NCI-H446 treated with DMSO at 0.1 percent for 48 hours (cell line): ENCODE results near the gene GRK3.

ENCODE experiments used
- DNase-seq: peaks from one replicate; lab custom pipeline; 2025; lab: John Stamatoyannopoulos, UW

The GRK3 gene

DNA sequence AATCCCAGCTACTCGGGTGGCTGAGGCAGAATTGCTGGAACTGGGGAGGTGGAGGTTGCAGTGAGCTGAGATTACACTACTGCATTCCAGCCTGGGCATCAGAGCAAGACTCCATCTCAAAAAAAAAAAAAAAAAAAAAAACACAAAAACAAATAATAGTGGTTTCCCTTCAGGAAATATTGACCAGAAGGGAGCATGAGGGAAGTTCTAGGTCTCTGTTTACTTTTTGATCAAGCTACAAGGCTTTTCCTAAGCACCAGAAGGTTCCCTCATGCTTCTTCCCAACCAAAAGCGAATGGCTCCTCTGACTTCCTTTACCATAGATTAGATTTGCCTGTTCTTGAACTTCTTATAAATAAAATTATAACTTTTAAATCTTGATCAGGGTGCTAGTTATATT is 195.8 kb downstream of the GRK3 start:
- DNase-seq, result no peak

DNA sequence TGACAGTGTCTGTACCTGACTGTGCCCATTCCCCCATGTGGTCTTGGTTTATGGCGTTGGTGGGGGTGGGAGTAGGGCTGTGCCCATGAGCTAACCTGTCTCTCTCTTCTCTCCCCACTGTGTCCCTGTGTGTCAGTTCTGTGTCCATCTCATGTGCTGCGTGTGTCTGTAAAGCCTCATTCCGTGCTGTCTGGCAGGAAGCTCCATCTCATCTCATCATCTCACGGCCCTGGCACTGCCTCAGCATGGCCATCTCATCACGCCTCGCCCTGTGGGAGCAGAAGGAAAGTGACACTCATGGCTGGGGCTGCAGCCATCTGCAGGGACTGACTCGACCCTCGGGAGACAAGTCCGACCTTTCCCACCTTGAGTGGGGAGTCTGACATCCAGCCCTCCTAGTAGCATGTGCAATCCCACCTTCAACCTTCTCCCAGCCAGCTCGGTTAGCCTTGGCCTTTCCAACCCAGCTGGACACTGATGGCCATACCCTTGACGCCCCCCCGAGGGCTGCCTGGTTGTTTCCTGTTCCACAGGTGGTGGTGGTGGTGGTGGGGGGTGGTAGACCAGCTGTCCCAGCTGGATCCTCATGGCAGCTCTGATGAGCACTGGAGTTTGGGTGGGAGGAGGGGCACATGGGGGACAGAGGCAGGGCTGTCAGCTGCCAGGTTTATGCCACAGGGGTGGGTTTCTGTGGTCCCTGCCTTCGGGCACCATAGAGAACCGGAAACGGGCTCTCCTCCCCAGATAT is 196.5 kb downstream of the GRK3 start:
- no peak for DNase-seq

DNA sequence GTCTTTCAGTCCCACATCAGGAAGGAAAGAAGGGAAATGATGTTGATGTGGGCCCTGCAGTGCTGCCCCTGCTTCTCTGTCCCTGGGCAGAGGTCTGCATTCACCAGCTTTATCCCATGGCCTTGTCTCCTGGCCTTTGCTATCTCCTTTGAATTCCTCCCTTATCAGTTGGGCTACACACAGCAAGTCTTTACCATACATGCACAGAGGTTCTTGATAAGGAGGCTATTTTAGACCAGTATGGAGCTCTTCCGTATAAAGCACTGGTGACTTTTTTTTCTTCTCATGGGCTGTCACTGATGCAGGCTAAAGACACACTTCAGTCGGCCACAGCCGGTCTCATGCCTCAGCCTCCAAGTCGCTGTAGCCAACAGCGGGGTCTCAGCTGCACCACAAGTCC is 197.7 kb downstream of the GRK3 start:
- DNase-seq, result no peak

DNA sequence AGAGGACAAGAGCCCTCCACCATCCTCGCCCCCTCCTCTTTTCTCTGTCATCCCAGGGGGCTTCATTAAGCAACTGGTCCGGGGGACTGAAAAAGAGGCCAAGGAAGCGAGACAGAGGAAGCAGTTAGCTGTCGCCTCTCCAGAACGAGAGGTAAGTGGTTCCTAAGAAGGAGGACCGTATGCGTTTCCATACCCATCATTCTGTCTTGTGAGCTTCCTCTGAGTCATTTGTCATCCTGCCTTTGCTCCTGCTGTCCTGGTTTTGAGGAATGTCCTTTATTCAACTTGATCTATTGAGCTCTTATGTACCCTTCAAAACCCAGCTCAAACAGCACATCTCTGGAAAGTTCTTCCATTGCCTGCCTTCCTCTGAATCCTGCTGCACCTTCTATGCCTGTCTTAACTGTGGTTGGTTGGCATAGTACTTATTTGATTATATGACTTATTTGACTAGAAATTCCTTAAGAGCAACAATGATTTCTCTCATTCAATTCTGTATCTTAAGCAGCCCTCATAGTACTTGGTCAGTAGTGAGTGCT is 198.8 kb downstream of the GRK3 start:
- DNase-seq, result no peak

DNA sequence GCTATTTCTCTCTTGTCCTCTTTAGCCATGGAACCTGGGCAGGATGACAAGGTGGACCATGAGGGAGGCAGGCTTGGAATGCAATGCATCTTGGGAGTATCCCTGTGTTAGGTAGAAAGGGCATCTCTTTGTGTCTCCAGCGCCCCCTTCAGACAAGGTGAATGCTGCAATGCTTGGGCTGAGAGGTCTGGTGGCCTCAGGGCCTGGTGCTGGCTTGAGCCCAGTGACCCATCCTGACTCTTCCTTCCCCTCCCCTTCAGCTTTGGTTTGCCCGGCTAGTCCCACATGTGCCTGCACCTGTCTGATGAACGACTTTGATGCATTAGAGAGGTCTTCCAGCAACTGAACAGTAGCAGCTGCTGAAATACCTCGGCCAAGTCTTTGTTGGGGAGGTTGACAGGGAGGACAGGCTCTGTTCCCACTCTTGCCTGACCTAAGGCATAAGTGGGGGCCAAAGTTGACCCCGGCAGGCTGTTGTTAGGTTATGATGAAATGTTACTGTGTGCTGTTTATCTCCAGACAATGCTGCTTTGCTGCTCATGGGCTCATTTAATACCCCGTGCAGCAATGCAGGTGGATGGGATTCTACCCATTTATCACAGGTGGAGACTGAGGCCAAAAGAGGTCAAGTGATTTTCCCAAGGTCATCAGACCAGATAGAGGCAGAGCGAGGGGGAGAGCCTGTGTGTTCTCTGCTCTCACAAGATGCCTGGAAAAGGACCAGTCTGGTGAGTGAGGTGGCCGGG is 200.0 kb downstream of the GRK3 start:
- DNase-seq, result no peak

DNA sequence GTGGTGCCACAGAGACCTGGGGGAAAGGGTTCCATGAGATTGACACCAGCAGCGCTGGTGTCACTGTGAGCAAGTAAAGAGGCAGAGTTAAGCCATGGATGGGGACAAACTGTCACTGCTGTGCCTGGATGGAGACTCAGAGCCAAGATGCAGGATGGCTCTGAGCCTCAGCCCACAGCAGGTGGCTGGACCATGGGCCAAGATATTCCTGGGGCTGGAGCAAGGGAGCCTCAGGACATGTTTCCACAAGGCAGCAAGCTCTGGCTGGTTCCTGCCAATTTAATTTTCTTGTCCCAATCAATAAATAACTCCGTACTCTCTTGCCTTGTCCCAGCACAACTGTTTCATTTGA is 200.5 kb downstream of the GRK3 start:
- DNase-seq, result no peak

DNA sequence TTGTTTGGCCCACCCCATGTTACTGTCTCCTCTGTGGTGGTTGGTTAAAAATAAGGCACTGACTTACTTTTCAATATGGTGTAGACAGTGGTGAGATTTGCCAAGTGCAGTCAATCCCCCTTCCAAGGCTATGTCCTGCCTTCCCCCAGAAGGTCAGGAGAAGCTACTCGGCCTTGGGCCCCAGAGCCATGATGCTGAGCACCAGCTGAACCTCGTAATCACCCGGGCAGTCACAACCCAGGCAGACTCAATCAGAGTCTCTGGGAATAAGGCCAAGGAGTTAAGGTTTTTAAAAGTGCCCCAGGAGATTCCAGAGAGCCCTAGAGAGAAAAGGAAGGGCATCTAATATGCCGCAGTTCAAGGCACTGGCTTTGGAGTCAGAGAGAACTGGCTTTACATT is 201.3 kb downstream of the GRK3 start:
- no peak for DNase-seq

DNA sequence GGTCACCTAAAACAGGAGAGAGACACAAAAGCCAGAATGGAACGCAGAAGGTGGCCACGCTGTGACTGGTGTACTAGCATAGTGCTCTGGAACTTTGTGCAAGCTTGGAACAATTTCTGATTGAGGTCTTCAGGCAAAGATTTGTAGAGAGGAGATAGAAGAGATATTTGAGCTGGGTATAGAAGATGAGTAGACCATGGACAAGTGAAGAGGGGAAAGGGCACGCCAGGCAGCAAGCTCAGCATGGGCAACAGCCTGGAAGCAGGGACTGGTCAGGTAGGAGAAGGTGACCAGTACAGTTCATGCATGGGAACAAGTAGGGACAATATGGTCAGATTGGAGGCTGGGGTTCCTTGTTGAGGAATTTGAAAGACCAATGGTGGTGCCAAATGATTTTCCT is 201.9 kb downstream of the GRK3 start:
- no peak for DNase-seq

DNA sequence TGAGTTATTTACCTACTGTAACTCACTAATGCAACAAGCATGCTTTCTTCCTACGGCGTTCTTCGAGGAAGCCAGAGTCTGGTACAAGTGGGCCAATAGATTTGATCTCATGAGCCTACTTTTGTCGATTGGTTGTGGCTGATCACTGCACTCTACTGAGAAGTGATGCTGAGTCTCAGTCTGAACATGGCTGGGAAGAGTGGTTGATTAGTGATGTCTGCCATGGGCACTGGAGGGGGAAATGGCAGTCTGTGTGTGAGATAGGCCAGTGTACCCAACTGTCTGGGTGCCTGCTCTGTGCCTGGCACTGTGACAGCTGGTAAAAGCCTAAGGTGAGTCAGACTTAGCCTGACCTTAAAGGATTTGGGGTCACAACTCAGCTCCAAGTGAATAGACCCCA is 205.9 kb downstream of the GRK3 start:
- no peak for DNase-seq

DNA sequence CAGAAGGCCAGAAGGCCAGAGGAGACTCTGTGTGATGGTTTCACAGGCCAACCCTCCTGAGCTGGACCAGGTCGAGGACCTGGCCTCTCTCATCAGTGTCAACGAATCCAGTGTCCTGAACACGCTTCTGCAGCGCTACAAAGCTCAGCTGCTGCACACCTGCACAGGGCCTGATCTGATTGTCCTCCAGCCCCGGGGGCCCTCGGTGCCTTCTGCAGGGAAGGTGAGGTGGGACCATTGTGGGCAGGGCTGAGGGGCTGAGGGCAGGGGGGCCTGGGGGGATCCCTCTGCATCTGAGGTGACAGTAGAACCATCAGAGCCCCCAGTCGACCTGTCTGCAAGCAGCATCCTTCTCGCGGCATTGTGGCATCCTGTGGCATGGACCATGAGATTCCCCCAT is 207.8 kb downstream of the GRK3 start:
- no peak for DNase-seq

DNA sequence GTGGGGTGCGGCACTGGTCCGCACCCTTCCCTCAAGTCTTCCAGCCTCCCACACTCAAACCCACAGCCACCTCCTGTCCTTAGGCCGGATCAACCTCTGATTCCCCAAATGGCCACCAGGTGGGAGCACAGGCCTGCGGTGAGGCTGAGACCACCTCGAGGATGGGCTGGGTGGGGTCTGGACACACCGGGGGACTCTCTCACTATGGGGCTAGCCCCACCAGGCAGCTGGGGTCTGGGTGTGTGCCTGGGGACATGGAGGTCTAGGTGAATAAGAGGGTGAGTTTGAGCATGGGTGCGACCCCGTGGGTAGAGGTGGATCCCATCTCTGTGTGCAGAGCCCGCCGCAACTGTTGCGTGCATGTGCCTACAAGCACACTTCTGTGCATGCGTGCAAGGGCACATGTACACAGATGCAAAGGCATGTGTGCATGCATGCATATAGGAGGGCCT is 210.1 kb downstream of the GRK3 start:
- no peak for DNase-seq

DNA sequence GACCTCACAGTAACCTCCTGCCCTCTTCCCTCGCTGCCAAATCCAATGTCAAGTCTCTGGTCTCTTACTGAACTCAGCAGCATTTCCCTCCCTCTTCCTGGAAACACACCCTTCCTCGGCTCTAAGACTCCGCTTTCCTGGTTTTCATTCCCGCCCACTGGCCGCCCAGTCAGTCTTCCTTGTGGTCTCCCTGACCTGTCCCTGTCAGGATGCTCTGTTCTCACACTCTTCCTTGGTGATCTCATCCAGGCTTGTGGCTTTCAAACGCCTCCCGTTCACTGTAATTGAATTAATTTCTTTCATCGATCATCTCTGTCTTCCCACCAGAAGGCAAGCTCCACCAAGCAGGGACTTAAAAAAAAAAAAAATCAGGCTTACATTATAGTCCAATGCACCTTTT is 211.1 kb downstream of the GRK3 start:
- no peak for DNase-seq

DNA sequence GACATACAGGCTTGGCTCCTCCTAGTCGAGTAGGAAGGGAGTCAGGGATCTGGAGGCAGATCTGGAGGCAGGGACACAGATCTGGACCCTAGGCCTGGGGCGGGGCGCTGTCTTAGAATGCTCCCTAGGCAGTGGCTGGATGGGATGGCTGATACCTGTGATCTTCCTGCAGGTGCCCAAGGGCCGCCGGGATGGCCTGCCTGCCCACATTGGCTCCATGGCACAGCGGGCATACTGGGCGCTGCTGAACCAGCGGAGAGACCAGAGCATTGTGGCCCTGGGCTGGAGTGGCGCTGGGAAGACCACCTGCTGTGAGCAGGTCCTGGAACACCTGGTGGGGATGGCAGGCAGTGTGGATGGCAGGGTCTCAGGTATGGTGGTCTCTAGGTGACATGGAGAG is 212.9 kb downstream of the GRK3 start:
- DNase-seq, result no peak

DNA sequence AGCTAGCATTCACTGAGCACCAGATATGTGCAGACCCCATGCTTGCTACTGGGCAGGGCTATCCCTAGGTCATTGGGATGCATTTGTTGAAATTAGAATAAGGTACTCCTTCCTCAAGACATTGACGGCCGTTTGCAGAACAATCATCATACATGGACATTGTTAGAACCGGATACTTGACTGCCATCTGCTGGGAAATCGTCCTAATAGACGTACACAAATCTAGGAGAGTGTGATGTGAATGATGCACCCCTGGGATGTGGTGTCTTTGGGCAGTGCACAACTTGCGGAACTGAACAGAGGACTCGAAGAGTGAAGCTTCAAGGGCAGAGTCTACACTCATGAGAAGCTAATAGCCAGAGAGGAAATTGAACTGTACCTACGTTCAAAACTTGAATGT is 213.4 kb downstream of the GRK3 start:
- DNase-seq, result no peak
